Medulla oblongata (tissue), 1 donor: Measurements from ENCODE around the gene CCDC85C.
"Not testable (repeated sequence)": the region's sequence is repeated elsewhere in the genome, so short reads cannot be mapped to it uniquely, and the experiment has no call there.

Experiments
- DNase-seq: peaks from one replicate; pipeline ENCODE4 v3.0.0-alpha.2; 2015; ENCODE audit errors: extremely low spot score

CCDC85C gene

GRCh38 chr14:99603471-99604277, at the start of gene CCDC85C:
Gene CCDC85C (minus strand): TSS chr14:99604207. CDS start chr14:99603959, 248 bp downstream.
- DNase-seq = no peak

- DNase-seq = no peak
Measured at GRCh38 chr14:99651953-99652746, 48.1 kb upstream of the CCDC85C start.

- DNase-seq = no peak
Measured at GRCh38 chr14:99650189-99650588, 46.2 kb upstream of the CCDC85C start.

- no peak for DNase-seq
Measured at GRCh38 chr14:99649643-99650042, 45.6 kb upstream of the CCDC85C start.

DNA sequence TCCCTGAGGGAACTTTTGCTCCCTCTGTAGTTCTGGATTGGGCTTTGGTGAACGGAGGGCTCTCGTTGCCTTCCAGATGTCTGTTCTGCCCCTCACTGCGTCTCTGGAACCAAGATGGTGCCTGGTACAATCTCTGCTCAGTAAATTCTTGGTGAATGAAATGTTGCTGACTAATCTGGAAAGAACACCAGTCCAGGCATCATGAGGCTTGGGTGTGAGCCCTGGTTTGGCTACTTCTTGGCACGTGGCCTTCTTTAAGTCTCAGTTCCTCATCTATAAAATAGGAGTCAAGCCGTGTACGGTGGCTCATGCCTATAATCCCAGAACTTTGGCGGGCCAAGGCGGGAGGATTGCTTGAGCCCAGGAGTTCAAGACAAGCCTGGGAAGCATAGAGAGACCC, 45.2 kb upstream of the CCDC85C start:
- DNase-seq = no peak

DNA sequence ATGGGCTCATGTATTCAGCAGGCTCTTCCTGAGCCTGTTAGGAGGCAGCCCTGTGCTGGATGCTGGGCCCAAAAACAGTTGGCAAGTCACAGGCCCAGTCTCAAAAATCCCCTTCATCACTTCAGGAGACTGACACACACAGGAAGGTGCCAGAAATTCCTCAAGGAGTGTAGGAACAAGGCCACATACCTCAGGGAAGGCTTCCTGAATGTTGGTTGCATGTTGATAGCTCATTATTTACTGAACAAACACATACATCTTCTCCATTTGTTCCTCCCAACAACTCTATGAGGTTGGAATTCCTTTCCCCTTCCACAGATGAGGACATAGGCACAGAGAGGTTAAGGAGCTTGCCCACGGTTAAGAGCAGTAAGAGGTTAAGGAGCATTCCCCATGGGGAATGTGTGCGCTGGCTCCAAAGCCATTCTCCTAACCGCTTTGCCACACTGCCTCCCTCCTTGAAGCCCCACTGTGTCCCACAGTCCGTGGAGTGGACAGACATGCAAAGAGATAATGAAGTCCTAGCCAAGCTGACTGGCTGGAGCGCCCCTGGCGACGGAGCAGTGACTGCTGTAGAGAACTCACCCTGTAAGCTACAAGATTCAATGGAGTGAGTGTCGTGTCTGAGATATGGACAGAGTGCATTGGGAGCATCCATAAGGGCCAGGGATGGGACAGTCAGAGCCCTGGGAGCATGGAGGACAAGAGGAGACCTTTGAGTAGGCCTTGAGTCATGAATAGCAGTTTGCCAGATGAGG, 44.2 kb upstream of the CCDC85C start:
- no peak for DNase-seq

- DNase-seq = no peak
Measured at GRCh38 chr14:99647411-99647810, 43.4 kb upstream of the CCDC85C start.

DNA sequence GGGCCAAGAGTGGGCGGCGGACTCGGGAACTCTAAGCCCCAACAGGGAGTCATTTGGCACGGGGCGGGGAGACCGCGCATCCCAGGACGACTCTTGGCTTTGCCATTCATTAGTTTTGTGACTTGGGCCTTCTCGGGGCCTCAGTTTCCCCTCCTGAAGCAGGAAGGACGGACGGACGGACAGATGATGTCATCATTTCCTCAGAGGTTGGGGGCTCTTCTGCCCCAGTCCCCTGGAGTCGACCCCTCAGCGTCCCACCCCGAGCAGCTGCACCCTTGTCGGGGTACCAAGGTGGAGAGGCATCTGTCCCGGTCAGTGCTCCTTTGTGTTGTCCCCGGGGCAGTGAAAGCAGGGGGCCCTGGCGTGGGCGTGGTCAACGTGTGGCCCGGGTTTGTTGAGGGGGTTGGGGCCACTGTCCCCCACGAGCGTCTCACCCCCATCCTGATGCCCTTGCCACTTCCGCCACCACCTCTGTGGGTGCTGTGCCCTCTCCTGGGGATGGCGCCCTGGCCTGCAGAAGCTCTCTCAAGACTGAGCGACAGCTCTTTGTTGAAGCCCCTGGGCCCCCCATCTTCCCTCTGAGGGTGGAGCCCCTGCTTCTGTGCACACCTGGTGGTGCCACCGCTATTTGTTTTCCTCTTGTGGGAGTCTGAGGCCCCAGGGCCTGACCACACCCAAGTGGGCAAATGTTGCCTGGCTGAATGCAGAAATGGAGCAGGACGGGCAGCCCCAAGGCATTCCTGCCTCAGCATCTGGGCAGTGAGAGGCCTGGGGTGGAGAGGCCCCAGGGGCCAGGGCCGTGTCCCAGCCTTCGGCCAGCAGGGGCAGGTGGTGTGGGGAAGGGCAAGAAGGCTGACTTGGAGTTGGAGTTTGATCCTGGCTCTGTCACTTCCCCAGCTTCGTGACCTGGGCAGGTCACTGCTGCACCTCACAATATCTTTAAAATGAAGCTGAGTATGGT, 41.8 kb upstream of the CCDC85C start:
- no peak for DNase-seq

- no peak for DNase-seq
Measured at GRCh38 chr14:99644723-99645544, 40.9 kb upstream of the CCDC85C start, which contains the start of gene HHIPL1. Gene HHIPL1 (plus strand): TSS chr14:99645129. CDS start chr14:99645208, 79 bp downstream.

- DNase-seq = no peak
Measured at GRCh38 chr14:99644035-99644587, 40.1 kb upstream of the CCDC85C start.

DNA sequence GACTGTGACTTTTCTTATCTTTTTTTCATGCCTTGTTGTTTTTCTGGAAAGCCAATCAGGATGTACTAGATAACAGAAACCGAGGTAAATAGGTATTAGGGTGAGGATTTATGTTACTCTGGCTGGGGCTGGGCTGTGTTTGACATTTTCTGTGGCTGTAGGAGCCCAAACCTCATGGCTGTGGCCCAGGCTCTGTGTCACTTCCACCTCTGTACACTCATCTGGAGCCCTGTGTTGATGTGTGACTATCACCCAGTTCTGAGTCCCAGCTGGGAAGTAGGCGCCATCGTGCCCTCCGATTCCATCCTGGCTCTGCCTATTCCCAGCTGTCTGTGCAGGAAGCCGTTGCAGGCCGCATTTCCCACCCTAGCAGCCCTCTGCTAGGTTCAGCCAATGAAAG, 39.3 kb upstream of the CCDC85C start:
- no peak for DNase-seq

- not testable (repeated sequence) for DNase-seq
Measured at GRCh38 chr14:99642771-99643170, 38.8 kb upstream of the CCDC85C start.

GRCh38 chr14:99637624-99638023, 33.6 kb upstream of the CCDC85C start:
- DNase-seq = no peak

- no peak for DNase-seq
Measured at GRCh38 chr14:99636487-99636886, 32.5 kb upstream of the CCDC85C start.

DNA sequence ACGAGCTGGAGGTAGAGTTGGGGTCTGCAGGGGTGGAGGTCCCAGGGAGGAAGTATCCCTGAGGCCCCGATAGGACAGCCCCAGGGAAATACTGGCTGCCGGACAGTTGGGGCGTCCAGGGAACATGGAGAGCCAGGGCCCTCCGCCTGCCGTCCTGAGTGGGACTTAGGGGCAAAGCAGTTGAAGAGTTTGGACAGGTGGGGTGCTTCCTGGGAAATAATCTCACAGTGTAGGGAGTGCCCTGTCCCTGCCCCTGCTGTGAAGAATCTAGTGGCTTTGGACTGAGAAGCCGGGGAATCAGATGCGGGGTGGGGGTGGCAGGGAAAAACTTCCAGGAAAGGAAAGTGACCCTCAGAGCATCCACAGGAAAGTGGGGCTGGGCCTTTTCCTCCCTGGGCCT, 31.1 kb upstream of the CCDC85C start:
- DNase-seq = no peak

DNA sequence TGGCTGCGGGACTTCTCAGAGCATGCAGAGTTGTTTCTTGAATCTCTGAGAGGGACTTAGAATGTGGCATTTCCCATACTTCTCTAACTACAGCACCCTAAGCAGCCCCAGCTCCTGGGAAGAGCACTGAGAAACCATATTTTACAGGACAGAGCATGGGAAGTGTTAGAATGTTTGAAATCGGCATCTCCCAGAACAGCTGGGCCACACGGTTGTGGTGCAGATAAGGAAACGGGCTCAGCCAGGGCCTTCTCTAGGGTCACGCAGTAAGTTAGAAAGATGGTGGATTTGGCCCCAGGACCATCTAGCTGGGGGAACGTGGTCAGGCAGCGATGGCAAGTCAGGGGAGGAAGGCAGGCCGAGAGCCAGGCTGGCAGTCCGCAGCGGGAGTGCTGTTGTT, 30.4 kb upstream of the CCDC85C start:
- no peak for DNase-seq

DNA sequence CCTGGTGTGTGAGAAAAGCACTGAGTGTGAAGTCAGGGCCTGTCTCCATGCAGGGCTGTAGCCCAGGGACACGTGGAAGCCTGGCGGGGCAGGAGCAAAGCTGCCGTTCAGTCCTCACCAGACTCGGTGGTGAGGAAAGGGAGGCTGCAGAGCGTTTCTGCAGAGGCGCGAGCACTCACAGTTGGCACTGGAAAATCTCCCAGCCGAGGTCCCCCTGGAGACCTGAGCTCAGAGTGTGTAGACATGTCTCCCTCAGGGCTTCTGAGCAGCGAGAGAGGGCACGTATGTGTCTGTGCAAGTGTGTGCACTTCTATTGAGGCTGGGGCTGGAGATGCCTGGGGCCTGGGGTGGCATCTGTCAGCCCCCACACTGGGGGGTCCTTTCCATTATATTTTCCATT, 29.9 kb upstream of the CCDC85C start:
- DNase-seq = no peak

DNA sequence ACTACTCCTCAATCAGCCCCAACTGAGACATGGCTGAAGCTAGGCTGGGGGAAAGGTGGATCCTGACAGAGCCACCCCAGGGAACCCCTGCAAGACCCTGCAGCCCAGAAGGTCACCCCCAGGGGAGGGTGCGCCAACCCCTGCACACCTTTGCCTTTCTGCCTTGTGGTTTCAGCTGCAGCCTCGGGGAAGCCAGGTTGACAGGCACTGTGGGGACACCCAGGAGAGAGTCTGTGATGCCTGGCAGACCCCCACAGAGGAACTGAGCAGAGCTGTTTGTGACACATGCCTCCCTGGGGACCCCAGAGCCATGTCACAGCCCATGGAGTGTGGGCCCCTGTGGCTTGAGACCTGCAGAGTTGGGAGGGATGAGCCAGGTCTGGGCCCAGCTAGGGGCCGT, 29.1 kb upstream of the CCDC85C start:
- DNase-seq = no peak

DNA sequence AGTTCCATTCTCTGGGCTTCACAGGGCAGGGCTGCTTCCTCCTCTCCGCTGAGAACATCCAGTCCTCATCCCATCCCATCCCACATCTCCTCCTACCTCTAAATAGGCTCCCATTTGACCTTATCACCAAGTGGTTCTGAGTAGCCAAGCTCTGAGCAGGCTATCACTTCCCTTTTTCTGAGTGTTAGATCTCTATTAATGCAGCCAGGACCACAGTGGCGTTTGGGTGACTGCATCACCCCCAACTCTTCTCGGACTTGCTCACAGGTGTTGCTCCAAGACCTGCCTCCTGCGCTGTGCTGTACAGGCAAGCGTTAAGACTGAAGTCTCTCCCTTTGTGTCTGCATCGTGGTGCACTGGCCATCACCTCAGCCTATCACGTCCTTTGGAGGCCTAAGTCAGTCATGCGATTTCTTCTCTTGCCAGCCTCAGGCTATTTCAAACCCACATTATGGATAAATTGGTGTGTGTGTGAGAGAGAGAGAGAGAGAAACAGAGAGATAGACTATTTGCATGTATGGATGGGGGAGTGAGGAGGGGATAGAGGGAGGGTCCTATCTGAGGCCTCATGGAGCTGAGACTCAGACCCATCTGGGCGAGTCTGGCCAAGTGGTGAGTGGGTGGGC, 28.5 kb upstream of the CCDC85C start:
- no peak for DNase-seq
